ENCODE measurements around the gene ZFYVE27. TPM values are rescaled to one million over a fixed set of nuclear protein-coding genes. Genes with fewer than 3 reads are reported as not detected.
A peak's percentile ranks its signal among the peaks of the same experiment; 100 is the strongest.

The ZFYVE27 gene
- total RNA-seq, 1 donor from 2014 or later, result 19.0 TPM

GRCh38 chr10:97714401-97715258, 22.3 kb upstream of the ZFYVE27 start:
- DNase-seq, result peak; percentile 90

GRCh38 chr10:97715259-97715874, 21.6 kb upstream of the ZFYVE27 start:
- DNase-seq, result no peak

- no peak for DNase-seq
These were observed 19.3 kb upstream of the ZFYVE27 start for GRCh38 chr10:97717627-97718026.

DNA sequence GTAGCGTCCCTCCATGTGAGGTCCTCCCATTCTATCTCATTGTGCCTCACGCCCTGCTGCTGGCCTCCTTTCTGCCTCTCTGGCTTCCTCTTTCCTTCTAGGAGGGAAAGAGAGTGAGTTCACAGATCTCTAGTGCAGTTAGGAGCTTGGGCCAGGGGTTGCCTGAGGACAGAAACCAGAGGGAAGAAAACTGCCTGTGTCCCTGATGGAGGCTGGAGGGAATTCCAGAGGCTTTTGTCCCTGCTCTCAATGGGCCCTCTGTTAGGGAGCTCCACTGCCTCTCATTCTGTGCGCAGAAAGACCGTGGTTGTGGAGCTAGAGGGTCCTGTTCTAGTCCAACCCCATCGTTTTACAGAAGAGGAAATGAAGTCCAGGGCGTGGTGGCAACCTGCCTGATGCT, 18.8 kb upstream of the ZFYVE27 start:
- no peak for DNase-seq

DNA sequence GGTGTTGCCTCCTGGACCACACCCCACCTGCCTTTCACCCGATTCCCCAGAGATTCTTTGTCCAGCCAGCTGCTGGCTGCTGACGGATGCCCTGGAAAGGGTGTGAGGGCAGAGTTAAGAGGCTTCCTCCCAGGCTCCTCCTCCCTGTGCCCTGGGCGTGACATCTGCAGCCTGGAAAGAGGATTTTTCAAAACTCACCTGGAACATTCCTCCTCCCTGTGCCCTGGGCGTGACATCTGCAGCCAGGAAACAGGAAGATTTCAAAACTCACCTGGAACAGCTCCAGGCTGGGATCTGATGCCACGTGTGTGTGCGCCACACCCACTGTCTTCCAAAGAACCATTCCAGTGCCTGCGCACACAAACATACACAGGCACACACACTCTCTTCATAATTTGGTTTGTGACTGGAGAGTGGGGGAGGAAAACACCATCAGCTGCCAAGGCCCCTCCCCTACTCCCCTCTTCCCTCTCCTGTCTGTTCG, 18.2 kb upstream of the ZFYVE27 start:
- DNase-seq, result peak; percentile 33

DNA sequence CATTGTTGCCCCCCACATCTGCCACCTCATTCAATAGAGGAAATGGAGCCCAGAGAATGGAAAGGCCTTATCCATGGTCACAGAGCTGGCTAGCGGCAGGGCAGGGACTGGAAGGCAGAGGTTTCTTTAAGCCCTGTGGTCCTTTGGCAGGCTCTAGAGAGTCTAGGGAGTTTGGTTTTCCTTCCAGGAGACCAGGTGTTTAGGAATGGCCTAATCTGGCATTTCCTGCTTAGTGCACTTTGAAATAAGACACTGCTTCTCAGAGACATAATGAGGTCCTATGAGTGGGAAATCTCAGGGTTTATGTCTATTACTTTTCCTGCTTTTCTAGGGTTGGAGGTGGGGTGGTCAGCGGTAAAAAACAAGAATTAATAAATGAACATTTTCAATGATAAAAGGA, 17.3 kb upstream of the ZFYVE27 start:
- no peak for DNase-seq

GRCh38 chr10:97721871-97722780, 14.8 kb upstream of the ZFYVE27 start:
- DNase-seq, result no peak

- no peak for DNase-seq
These were observed 13.9 kb upstream of the ZFYVE27 start for GRCh38 chr10:97723001-97723400.

DNA sequence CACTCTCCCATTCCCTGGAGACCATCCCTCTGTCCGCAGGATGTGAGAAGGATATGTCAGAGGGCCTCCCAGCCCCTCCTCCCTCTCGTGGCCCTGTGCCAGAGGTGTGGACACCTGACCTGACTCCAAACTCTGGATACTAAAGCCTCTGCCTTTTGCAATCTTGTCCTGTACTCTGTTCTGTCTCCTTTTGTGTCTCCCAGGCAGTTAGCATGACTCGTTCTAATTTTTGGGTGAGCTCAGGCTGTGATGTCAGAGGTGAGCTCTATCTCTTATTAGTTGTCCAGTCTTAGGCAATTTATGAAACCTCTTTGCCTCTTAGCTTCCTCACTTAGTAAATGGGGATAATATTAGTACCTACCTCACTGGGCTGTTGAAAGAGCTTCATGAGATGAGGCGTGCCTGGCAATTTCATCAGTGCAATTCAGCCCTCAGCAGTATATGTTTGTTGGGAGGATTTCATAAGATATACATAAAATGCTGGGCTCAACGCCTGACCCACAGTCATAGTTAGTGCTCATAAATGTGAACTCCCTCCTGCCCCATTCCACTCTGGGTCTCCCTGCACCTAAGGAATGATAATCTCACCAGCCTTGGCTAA, 12.5 kb upstream of the ZFYVE27 start:
- DNase-seq, result no peak

DNA sequence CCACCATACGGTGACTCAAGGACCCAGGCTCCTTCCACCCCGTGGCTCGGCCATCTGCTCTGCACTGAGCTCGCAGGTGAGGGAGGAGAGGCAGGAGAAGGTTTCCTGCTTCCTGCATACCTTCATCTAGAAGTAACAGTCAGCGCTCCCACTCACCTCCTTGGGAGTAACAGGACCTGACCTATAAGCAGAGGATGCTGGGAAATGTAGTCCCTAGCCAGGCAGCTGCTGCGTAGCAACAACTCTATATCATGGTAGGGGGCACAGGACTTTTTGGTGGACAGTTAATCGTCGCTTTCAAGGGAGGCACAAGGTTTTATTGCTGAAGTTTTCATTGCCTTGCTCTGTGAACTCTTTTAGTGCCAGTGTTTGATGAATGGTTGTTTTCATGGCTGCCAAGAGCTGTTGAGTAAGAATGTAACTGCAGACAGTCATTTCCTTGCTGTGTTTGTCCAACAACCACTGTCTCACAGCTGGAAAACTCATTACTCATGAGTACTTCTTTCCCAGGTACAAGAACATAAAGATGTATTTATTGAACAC, 10.2 kb upstream of the ZFYVE27 start:
- DNase-seq, result peak; percentile 53

DNA sequence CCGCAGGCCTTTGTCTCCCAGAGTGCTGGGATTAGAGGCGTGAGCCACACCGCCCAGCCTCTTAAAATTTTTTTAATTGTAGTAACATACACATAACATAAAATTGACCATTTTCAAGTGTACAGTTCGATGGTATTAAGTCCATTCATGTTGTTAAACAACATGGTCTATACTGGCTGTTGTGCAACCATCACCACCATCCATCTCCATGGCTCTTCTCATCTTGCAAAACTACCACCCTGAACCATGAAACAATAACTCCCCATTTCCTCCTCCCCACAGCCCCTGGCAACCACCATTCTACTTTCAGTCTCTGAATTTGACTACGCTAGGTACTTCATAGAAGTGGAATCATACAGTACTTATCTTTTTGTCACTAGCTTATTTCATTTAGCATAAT, 7.9 kb upstream of the ZFYVE27 start:
- no peak for DNase-seq

GRCh38 chr10:97731346-97732051, 5.4 kb upstream of the ZFYVE27 start:
- peak; percentile 76 for DNase-seq

GRCh38 chr10:97732052-97732359, 4.9 kb upstream of the ZFYVE27 start:
- no peak for DNase-seq

GRCh38 chr10:97733256-97733655, 3.7 kb upstream of the ZFYVE27 start:
- no peak for DNase-seq

DNA sequence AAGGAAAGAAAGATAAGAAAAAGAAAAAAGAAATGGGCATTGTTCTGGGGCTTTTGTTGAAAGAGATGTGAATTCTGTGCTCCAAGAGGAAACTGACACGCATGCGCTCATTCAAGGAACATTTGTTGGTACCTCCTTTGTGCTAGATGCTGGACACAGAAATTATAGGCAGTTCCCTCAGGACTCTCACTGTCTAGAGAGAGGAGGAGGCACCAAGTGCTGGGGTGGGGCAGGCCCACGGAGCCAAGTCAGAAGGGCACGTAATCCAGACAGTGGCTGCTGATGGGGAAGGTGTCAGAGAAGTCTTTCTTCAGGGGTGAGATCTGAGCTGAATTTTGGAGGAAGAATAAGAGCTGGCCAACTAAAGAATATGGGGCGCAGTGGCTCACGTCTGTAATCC, 2.9 kb upstream of the ZFYVE27 start:
- DNase-seq, result no peak

DNA sequence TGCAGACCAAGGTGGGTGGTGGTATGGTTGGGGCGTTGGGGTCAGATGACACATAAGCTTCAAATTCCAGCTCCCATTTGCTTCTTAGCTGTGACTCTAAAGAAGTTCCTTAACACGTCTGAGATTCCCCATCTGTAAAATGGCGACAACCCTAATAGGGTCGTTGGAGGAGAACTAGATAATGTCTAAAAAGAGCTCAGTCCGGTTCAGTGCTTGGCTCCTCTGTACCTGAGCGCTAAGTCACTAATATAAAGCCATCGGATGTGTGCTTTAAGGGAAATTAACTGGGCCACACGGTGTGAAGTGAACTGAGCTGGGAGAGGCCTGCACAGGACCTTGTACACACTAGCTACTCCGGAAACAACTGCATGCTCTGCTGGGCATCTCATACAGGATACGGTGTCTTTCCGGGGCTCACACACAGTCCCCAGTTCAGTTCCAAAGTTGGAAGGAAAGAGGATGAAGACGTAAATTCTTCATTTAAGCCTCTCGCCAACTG, 476 bp upstream of the ZFYVE27 start:
- no peak for DNase-seq

DNA sequence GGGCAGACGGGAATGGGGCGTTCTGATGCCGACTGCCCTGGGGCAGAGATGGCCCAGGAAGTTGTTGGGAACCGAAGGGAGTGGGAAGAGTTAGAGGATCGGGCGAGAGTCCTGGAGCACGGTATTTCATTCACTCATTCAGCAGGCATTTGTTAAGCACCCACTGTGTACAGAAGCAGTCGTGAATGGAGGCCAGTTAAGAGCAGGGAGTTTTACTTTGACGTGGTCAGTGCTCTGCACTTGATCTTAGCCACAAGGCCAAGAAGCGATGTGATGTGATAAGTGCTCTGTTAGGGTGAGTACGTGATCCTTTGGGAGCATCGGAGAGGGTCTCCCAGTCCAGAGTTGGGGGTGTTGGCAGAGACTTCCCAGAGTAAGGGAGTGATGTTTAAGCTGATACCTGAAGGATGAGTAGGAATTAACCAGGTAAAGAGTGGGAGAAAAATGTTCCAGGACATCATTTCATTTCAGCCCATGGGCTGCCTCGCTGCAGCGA, 890 bp downstream of the ZFYVE27 start:
- peak; percentile 12 for DNase-seq

DNA sequence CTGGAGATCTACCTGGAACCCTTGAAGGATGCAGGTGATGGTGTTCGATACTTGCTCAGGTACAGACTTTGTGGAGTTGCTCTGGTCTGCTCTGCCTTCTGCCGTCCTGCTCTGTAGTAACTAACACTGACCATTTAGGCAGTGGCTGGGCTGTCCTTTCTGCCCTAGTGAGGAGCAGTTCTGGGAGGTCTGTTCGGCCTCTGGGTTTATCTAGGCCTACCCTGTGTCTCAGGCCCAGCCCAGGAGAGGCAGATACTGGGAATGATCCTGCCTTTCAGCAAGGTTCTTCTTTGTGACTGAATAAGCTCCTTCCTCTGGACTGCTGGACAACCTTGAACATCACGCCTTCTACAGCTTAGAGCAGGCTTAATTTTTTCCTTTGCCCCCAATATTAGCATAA, 1.7 kb downstream of the ZFYVE27 start:
- DNase-seq, result no peak

DNA sequence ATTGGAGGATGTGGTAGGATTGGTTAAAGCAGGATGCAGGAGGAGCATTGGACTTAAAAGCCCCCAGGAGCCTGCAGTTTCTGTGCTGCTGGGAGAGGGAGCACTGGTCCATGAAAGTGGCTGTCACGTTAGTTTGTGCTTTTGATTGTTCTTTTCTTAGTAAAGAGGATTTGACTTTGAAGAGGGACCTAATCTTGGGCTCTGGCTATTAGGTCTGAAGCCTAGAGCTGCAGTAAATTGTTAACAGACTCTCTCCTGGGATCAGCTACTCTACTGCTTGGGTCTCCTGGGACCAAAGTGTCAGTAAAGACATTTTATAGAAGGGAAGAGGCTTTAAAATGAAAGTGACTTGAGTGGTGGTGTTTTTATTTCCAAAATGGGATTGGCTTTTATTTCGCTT, 3.7 kb downstream of the ZFYVE27 start:
- no peak for DNase-seq

GRCh38 chr10:97743169-97743943, 6.4 kb downstream of the ZFYVE27 start:
- no peak for DNase-seq
